ENCODE measurements around the gene SURF1. TPM values are rescaled to one million over a fixed set of nuclear protein-coding genes. Genes with fewer than 3 reads are reported as not detected.

SURF1 gene
- total and polyA plus RNA-seq, 5 donors from 2014 or later, result 41.8 to 120 (median 115) TPM

- no peak overlapping the region for H3K27ac ChIP-seq (ENCODE audit: insufficient read depth, low read length, poor library complexity, severe bottlenecking)
- H3K4me1 ChIP-seq (ENCODE audit: control insufficient read depth, insufficient read depth, low read length, poor library complexity, severe bottlenecking), result peaks cover 30% of the 10 kb centered on the region
- H3K4me1 Mint-ChIP-seq, result peaks cover 0 to 40% (median 23%) of the 10 kb centered on the region in 4 donors
- peaks cover 32% of the 10 kb centered on the region for H3K36me3 Mint-ChIP-seq
- H3K4me3 Mint-ChIP-seq, result peak overlapping the region in 2 of 4 donors; percentile 58 to 95
- no peaks in the 10 kb centered on the region for H3K9me3 ChIP-seq (ENCODE audit: control insufficient read depth in 2 of 2, low read length in 2 of 2)
- H3K4me3 ChIP-seq (ENCODE audit: low read depth, low read length), result no peak overlapping the region
- no peaks in the 10 kb centered on the region for H3K9me3 Mint-ChIP-seq
- no peaks in the 10 kb centered on the region for H3K27me3 ChIP-seq (ENCODE audit: control insufficient read depth, insufficient read depth, low read length)
- DNase-seq (no peak), ATAC-seq (ENCODE audit: low read depth in 2 of 2) (no peak)
- peaks cover 4% of the 10 kb centered on the region for H3K27me3 Mint-ChIP-seq
- no peak overlapping the region for H3K27ac Mint-ChIP-seq
- peaks cover 43% of the 10 kb centered on the region for H3K36me3 ChIP-seq (ENCODE audit: control insufficient read depth, insufficient read depth, low read length)
These were observed 4.8 kb downstream of the SURF1 start for GRCh38 chr9:133351526-133351907.

- Histone ChIP-seq H3K4me3 (ENCODE audit: low read depth, low read length) (no peak overlapping the region), H3K9me3 (ENCODE audit: control insufficient read depth in 2 of 2, low read length in 2 of 2) (no peaks in the 10 kb centered on the region), H3K27me3 (ENCODE audit: control insufficient read depth, insufficient read depth, low read length) (no peaks in the 10 kb centered on the region), H3K4me1 (ENCODE audit: control insufficient read depth, insufficient read depth, low read length, poor library complexity, severe bottlenecking) (peaks cover 31% of the 10 kb centered on the region), H3K27ac (ENCODE audit: insufficient read depth, low read length, poor library complexity, severe bottlenecking) (peak overlapping the region; percentile 89), H3K36me3 (ENCODE audit: control insufficient read depth, insufficient read depth, low read length) (peaks cover 43% of the 10 kb centered on the region)
- Mint-ChIP-seq H3K4me1 (peaks cover 0 to 44% (median 27%) of the 10 kb centered on the region in 4 donors), H3K4me3 (peak overlapping the region; percentile 46 to 98 (median 74)), H3K27ac (peak overlapping the region; percentile 91 to 98 (median 96)), H3K36me3 (peaks cover 32% of the 10 kb centered on the region), H3K27me3 (peaks cover 4% of the 10 kb centered on the region), H3K9me3 (no peaks in the 10 kb centered on the region)
- ATAC-seq (ENCODE audit: low read depth in 2 of 2) (no peak), DNase-seq (no peak)
These were observed 6.2 kb downstream of the SURF1 start for GRCh38 chr9:133349965-133350616.

GRCh38 chr9:133348718-133349573 lies 7.3 kb downstream of the SURF1 start:
- Mint-ChIP-seq H3K27me3 (peaks cover under 1% of the 10 kb centered on the region), H3K4me3 (peak overlapping the region; percentile 95 to 100 (median 96)), H3K36me3 (peaks cover 32% of the 10 kb centered on the region), H3K27ac (peak overlapping the region; percentile 96 to 100 (median 98)), H3K4me1 (peaks cover 0 to 39% (median 27%) of the 10 kb centered on the region in 4 donors), H3K9me3 (no peaks in the 10 kb centered on the region)
- H3K4me1 ChIP-seq (ENCODE audit: control insufficient read depth, insufficient read depth, low read length, poor library complexity, severe bottlenecking), result peaks cover 31% of the 10 kb centered on the region
- H3K4me3 ChIP-seq (ENCODE audit: low read depth, low read length), result peak overlapping the region; percentile 76
- no peak for DNase-seq
- no peaks in the 10 kb centered on the region for H3K9me3 ChIP-seq (ENCODE audit: control insufficient read depth in 2 of 2, low read length in 2 of 2)
- H3K27ac ChIP-seq (ENCODE audit: insufficient read depth, low read length, poor library complexity, severe bottlenecking), result peak overlapping the region; percentile 89
- H3K36me3 ChIP-seq (ENCODE audit: control insufficient read depth, insufficient read depth, low read length), result peaks cover 52% of the 10 kb centered on the region
- ATAC-seq (ENCODE audit: low read depth in 2 of 2), result no peak
- H3K27me3 ChIP-seq (ENCODE audit: control insufficient read depth, insufficient read depth, low read length), result no peaks in the 10 kb centered on the region

- Histone ChIP-seq H3K4me3 (ENCODE audit: low read depth, low read length) (peak within 1 kb of the TSS; percentile 76), H3K4me1 (ENCODE audit: control insufficient read depth, insufficient read depth, low read length, poor library complexity, severe bottlenecking) (peaks cover 31% of the 10 kb centered on the region), H3K36me3 (ENCODE audit: control insufficient read depth, insufficient read depth, low read length) (peaks cover 56% of the 10 kb centered on the region), H3K27ac (ENCODE audit: insufficient read depth, low read length, poor library complexity, severe bottlenecking) (peak within 1 kb of the TSS; percentile 89), H3K9me3 (ENCODE audit: control insufficient read depth in 2 of 2, low read length in 2 of 2) (no peaks in the 10 kb centered on the region), H3K27me3 (ENCODE audit: control insufficient read depth, insufficient read depth, low read length) (no peaks in the 10 kb centered on the region)
- peaks cover 0 to 39% (median 27%) of the 10 kb centered on the region in 4 donors for H3K4me1 Mint-ChIP-seq
- peak; percentile 88 to 97 (median 95) for DNase-seq
- peak within 1 kb of the TSS; percentile 95 to 100 (median 98) for H3K4me3 Mint-ChIP-seq
- peak; percentile 93 to 94 for ATAC-seq (ENCODE audit: low read depth in 2 of 2)
- H3K27ac Mint-ChIP-seq, result peak within 1 kb of the TSS; percentile 96 to 100 (median 98)
- H3K36me3 Mint-ChIP-seq, result peaks cover 28% of the 10 kb centered on the region
- H3K9me3 Mint-ChIP-seq, result no peaks in the 10 kb centered on the region
- H3K27me3 Mint-ChIP-seq, result no peaks in the 10 kb centered on the region
These were observed 8.1 kb downstream of the SURF1 start, which contains the start of the genes MED22 and RPL7A for GRCh38 chr9:133347985-133348717. MED22 (minus strand) TSS chr9:133348131; CDS start chr9:133346662, 1,469 bp downstream. RPL7A (plus strand) TSS chr9:133348218; CDS start chr9:133348244, 26 bp downstream.

- Mint-ChIP-seq H3K27me3 (no peaks in the 10 kb centered on the region), H3K36me3 (peaks cover 28% of the 10 kb centered on the region), H3K4me3 (peak overlapping the region; percentile 95 to 100 (median 98)), H3K4me1 (peaks cover 0 to 42% (median 27%) of the 10 kb centered on the region in 4 donors), H3K27ac (peak overlapping the region in 2 of 3 donors; percentile 96 to 98), H3K9me3 (no peaks in the 10 kb centered on the region)
- H3K4me3 ChIP-seq (ENCODE audit: low read depth, low read length), result peak overlapping the region; percentile 57
- H3K4me1 ChIP-seq (ENCODE audit: control insufficient read depth, insufficient read depth, low read length, poor library complexity, severe bottlenecking), result peaks cover 31% of the 10 kb centered on the region
- peaks cover 55% of the 10 kb centered on the region for H3K36me3 ChIP-seq (ENCODE audit: control insufficient read depth, insufficient read depth, low read length)
- no peaks in the 10 kb centered on the region for H3K9me3 ChIP-seq (ENCODE audit: control insufficient read depth in 2 of 2, low read length in 2 of 2)
- ATAC-seq (ENCODE audit: low read depth in 2 of 2) (peak; percentile 33 to 38), DNase-seq (peak; percentile 44 to 58 (median 44))
- H3K27me3 ChIP-seq (ENCODE audit: control insufficient read depth, insufficient read depth, low read length), result no peaks in the 10 kb centered on the region
- H3K27ac ChIP-seq (ENCODE audit: insufficient read depth, low read length, poor library complexity, severe bottlenecking), result peak overlapping the region; percentile 89
These were observed 8.7 kb downstream of the SURF1 start for GRCh38 chr9:133347515-133347984.

GRCh38 chr9:133346021-133346785 lies 10.1 kb downstream of the SURF1 start:
- Histone ChIP-seq H3K36me3 (ENCODE audit: control insufficient read depth, insufficient read depth, low read length) (peaks cover 41% of the 10 kb centered on the region), H3K9me3 (ENCODE audit: control insufficient read depth in 2 of 2, low read length in 2 of 2) (no peaks in the 10 kb centered on the region), H3K4me3 (ENCODE audit: low read depth, low read length) (peak overlapping the region; percentile 26), H3K4me1 (ENCODE audit: control insufficient read depth, insufficient read depth, low read length, poor library complexity, severe bottlenecking) (peaks cover 31% of the 10 kb centered on the region), H3K27ac (ENCODE audit: insufficient read depth, low read length, poor library complexity, severe bottlenecking) (peak overlapping the region; percentile 89), H3K27me3 (ENCODE audit: control insufficient read depth, insufficient read depth, low read length) (no peaks in the 10 kb centered on the region)
- Mint-ChIP-seq H3K4me1 (peaks cover 0 to 50% (median 29%) of the 10 kb centered on the region in 4 donors), H3K27me3 (no peaks in the 10 kb centered on the region), H3K4me3 (peak overlapping the region; percentile 86 to 98 (median 88)), H3K36me3 (peaks cover 27% of the 10 kb centered on the region), H3K9me3 (no peaks in the 10 kb centered on the region), H3K27ac (peak overlapping the region in 2 of 3 donors; percentile 87 to 89)
- DNase-seq (no peak), ATAC-seq (ENCODE audit: low read depth in 2 of 2) (no peak)

Data from CD4-positive, CD25-positive, alpha-beta regulatory T cell (primary cell).